HT-29 (cell line): Measurements from ENCODE around the gene UTF1. TPM values are rescaled to one million over a fixed set of nuclear protein-coding genes. Genes with fewer than 3 reads are reported as not detected.
"Not testable (repeated sequence)": the region's sequence is repeated elsewhere in the genome, so short reads cannot be mapped to it uniquely, and the experiment has no call there.

Source experiments
- DNase-seq: peaks from one replicate; pipeline ENCODE4 v3.0.0-alpha.2; 2015; ENCODE audit warnings: low spot score
- total RNA-seq: library from RNA; depleted of rRNA; stranded (reverse); fragments of >200 nt; shearing (Covaris generic); gene quantifications from 2 replicates; pipeline ENCODE4 v1.2.3, GENCODE V29; 2014

The UTF1 gene
- total RNA-seq, 1 experiment from 2014 or later = not detected

DNA sequence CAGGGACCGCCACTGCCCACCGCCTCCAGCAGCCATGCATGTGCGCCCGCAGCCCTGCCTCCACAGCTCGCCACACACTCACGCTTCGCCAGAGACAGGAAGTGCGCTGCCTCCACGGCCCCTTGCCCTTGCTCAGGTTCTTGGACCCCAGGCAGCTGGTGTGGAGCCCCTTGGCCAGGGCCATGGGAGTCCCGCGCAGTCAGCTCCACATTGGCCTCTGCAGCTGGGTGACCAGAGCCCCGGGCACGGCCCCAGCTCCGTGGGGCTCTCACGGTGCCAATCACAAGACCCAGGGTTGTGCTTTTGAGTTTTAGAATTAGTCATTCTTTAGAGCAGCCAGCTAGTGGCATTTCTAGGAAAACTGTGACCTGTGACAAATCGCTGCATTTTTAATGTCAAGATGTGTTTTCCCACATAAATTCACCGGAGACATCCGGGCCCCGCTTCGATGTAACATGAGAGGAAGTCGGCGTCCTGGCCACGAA lies 4.3 kb upstream of the UTF1 start:
- no peak for DNase-seq

DNA sequence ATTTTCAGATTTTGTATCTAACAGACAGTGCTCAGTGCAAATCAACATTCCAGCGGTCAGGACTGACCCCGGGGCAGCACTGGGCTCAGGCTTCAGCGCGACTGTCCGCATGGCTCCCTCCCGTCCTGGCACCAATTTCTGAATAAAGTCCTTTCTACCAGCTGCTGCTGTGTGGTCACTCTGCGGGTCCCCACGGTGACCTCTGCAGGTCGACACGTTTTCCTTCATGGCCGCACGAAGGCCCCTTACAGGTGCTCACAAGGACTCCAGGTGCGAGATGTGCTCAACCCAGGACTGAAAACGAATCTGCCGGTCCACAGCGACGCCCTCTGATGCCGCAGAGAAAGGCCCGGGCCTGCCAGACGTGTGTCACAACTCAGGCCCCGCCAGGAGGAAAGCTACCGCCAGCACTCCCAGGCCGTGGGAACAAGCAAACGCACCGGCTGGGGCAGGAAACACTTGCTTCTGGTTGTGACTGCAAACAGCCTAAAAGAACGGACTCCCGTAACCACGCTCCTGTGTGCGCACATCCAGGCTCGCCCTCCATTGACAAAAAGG lies 3.7 kb upstream of the UTF1 start:
- DNase-seq = peak; percentile 24

DNA sequence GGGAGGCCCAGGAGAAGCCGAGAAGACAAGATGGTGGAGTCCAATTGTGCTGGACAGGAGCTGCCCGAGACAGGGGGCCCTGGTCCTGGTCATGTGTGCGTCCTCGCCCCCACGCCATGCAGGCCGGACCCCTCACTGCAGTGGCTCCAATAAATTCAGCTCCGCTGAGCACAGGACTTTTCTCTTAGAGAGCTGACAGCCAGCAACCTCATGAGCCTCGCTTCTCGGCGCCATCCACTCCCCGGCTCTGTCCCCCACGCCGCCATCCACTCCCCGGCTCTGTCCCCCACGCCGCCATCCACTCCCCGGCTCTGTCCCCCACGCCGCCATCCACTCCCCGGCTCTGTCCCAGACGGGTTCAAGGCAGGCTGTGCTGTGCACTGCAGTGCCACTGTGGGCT lies 2.8 kb upstream of the UTF1 start:
- DNase-seq = no peak

DNA sequence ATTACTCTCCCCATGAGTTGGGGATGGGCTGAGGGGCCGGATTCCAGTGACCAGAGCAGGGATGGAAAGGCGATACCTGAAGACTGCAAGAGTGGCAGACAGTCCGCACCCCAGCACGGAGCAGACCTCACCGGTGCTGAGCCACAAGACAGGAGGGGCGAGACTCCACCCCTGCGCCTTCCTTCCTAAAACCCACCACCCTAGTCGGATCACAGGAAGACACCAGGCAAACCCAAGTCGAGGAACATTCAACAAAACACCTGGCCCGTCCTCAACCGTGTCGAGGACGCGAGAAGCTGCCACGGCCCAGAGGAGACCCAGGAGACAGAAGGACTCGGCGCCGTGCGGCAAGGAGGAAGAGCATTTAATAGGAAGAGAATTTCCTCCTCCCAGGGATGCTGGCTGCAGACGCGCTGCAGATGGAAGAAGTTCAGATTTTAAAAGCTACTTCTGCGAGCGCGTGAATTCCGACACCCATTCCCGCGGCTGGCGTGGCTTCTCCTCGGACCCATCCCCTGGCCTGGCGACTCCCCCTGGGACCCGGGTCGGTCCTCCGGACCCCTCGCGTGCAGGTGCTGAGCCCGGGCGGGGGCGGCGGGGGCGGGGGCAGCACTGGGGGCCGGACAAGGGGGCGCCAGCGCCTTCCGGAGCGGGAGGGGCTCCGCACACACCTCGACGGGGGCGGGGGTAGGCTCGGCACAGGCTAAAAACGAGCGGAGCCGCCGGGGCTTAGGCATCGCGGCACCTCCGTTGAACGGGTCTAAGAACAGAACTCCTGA lies 563 bp upstream of the UTF1 start:
- no peak for DNase-seq

DNA sequence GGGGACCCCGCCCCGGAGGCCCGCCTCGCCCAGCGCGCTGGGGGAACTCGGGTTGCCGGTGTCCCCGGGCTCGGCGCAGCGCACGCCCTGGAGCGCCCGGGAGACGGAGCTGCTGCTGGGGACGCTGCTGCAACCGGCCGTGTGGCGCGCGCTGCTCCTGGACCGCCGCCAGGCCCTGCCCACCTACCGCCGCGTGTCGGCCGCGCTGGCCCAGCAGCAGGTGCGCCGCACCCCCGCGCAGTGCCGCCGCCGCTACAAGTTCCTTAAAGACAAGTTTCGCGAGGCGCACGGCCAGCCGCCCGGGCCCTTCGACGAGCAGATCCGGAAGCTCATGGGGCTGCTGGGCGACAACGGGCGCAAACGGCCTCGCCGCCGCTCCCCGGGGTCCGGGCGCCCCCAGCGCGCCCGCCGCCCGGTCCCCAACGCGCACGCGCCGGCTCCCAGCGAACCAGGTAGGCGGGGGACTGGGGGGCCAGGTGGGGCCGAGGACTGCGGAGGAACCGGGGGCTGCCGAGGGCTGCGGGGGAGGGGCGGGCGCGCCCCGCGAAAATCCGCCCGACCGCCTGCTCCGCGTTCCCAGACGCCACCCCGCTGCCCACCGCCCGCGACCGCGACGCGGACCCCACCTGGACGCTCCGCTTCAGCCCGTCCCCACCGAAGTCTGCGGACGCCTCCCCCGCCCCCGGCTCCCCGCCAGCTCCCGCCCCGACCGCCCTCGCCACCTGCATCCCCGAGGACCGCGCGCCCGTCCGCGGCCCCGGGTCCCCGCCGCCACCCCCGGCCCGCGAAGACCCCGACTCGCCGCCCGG lies 574 bp downstream of the UTF1 start:
- DNase-seq = no peak

DNA sequence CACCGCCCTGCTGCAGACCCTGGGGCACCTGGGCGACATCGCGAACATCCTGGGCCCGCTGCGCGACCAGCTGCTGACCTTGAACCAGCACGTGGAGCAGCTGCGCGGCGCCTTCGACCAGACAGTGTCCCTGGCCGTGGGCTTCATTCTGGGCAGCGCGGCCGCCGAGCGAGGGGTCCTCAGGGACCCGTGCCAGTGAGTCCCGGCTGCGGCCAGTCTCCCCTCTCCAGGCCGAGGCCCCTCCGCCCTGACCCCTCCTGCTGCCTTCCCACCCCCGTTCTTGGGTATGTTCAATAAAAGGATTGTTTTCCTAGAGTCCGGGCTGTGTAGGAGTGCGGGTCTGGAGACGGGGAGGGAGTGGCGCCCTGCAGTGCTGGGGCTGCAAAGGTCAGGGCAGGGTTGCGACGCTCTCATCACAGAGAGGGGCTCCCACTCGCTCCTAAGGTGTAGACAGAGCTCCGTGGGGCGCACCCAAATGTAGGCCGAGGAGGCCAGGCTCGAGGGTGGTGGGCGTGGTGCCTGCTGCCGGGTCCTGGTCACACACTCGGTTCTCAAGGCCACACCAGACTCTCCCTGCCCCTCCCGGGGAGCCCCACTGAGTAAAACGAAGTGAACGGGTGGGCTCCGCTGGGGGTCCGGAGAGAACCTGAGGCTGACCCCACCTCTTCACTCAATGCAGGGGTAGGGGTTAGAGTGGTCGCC lies 1.4 kb downstream of the UTF1 start:
- DNase-seq = no peak

DNA sequence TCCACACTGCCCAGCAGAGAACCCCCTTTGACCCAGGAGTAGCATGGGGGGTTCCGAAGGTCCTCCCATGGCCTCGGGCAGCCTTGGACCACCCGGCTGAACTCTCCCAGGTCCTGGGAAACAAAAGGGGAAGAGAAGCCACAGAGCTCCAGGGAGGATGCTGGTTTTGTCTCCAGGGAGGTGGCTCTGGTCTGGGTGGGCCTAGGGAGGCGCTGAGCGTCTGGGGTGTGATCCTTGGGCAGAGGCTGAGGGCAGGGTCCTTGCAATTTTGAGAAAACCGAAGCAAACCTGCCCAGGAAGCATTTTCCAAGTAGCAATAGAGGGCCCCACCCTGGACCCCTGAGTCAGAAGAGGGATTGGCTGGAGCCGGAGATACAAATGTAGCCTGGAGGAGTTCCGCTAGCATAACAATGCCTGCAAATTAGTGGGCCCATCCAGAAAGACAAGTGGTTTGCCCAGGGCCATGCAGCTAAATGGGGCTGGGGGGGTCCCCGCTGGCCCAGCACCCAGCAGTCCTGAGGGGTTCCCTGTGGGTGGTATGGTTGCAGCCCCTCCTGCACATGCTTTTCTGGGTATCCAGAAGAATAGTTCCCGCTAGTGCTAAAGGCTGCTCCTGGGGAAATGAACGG lies 2.0 kb downstream of the UTF1 start:
- DNase-seq = no peak

DNA sequence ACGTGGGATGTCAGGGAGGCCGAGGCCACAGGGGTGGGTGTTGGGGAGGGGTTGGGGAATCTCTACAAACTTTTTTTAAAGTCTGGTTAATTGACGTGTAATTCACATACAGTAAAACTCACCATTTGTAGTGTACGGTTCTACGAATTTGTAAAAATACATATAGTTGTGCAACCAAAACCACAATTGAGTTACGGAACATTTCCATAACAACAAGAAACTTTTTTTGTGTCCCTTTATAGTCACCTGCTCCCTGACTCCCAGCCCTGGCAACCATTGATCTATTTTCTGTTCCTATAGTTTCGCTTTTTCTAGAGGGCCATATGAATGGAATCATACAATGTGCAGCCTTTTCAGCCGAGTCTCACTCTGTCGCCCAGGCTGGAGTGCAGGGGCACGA lies 4.8 kb downstream of the UTF1 start:
- DNase-seq = not testable (repeated sequence)

DNA sequence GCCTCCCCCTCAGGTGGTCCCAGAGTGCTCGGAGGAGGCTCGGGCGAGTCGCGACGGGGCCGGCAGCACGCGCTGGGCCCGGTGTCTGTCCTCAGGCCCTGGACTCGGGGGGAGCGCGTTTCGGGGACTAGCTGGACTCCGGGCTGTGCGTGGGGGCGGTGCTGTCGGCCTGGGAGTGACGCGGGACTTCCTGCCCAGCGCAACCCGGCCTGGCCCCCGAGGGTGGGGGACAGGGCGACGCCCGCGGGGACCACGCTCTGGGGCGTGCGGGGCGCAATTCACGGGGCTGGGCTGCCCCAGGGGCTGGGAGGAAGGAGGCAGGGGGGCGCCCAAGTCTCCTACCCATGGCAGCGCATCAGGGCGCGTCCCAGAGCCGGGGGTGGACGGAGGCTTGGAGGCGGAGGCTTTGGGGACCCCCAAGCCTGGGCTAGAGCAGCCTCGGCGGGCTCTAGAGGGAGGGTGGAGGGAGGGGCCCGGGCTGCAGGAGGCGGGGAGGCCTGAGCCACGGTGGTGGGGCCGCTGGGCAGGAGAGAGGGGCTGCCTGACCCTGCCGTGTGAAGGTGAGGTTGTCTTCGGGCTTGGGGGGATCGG lies 5.3 kb downstream of the UTF1 start:
- no peak for DNase-seq

DNA sequence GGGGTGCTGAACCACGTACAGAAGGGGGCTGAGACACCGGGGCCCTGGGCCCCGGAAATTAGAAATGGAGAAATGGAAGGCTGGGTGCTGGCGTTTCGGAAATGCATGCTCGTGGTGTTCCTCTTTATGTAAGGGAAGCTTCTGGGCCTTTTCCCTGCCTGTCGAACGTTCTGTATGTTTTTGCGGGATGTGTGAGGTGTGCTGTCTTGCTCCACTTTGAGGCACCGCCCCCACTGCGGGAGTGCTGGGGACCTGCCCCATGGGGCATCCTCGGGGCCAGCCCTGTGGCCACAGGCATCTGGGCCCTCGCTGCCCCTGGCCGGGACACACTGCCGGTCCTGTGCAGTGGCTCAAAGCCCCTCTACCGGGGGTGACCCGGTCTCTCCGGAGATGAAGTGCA lies 5.9 kb downstream of the UTF1 start:
- DNase-seq = no peak

DNA sequence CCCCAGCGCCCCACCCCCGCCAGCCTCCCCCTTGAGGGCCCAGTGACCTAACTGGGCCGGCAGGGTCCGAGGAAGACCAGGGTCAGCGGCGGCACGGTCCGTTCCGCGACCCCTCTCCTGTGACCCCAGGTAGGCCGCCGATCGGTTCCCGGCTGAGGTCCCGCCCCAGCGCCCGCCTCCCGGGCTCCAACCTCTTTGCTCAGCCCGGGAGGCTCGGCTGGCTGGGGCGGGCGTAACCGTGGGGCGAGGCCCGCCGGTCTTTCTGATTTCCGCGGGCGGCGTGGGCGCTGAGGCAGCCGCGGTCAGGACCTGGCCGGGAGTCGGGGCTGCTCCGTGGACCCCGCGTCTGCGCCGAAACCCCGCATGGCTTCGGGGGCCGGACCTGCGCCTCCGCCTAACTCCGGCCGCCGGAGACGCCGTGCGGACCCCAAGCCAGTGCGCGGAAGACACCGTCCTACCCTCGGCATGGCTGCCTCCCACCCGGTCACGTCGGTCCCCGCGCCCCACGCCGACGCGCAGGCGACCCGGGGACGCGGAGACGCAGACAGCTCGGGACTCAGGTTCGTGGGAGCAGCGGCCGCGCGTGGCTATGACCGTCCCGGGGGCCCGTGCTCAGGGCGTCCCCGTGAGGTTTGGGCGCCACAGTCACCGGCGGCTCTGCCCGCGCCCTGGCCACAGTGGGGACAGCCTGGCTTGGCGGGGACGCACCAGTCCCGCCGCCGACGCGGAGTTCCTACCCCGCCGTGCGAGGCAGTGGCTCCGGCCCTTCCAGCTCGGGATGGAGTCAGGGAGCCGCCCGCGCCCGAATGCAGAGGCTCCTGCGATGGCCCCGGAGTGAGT lies 6.6 kb downstream of the UTF1 start:
- DNase-seq = no peak

DNA sequence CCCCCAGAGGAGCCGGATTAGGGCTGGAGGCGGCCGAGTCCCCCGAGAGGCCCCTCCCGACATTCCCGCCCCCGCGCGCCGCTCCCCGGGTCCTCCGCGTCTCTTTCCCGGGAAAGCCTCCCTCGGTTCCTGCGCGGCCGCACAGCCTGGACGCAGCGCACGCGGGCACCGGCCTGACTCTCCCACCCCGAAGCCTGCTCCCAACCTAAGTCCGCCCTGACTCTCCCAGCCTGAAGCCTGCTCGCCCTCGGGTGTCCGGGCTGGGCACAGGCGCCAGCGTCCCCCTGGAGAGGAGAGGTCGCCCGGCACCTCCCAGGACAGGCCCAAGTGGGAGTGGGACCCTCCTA lies 7.2 kb downstream of the UTF1 start:
- DNase-seq = no peak

DNA sequence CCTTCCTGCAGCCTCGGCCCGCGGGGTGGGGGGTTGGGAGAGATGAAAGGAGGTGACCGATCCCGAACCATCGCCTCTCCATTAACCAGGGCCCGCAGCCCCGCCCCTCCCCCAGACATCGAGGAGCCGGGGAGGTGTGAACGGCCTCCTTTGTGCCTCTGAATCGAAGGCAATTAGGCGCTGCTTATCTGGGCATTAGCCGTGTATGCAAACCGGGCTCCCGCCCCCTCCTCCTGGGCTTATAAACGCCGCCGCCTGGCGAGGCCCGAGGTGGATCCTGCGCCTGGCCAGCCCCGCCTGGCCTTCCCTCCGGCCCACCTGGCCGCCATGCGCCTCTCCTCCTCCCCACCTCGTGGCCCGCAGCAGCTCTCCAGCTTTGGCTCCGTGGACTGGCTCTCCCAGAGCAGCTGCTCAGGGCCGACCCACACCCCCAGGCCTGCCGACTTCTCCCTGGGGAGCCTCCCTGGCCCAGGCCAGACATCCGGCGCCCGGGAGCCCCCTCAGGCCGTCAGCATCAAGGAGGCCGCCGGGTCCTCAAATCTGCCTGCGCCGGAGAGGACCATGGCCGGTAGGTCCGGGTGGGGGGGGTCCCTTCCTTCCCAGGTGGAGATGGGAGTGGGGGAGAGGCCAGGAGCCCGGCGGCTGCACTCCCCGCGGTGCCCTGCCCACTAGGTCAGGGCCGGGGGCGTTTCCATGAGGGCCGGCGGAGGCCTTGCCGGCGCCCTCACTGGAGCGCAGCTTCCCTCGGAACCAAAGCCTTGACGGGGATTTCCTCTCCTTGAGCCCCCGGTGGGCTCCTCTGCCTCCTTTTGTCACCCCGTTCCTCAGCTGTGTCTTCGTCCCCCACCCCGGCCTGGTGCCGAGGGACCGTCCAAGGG lies 7.8 kb downstream of the UTF1 start, which contains the start of gene VENTX:
Gene VENTX (plus strand): TSS at position 268 of the 878 bp plus-strand sequence. CDS start 60 bp downstream, at position 328.
- DNase-seq = no peak

DNA sequence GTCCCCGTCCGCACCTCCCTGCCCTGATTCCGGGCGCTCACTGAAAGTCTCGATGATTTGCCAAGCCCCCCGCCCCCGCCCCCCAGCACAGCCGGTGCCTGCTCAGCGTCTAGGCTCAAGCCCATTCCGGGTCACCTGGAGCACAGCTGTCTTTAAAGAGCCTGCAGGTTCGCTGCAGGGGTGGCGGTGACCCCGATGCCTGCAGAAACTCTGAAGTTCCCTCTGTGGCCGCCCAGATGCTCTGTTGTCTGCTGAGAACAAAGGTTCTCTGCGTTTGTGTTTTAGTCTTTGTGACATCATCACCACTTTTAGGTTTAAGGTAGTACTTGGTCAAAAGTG lies 8.4 kb downstream of the UTF1 start:
- no peak for DNase-seq

DNA sequence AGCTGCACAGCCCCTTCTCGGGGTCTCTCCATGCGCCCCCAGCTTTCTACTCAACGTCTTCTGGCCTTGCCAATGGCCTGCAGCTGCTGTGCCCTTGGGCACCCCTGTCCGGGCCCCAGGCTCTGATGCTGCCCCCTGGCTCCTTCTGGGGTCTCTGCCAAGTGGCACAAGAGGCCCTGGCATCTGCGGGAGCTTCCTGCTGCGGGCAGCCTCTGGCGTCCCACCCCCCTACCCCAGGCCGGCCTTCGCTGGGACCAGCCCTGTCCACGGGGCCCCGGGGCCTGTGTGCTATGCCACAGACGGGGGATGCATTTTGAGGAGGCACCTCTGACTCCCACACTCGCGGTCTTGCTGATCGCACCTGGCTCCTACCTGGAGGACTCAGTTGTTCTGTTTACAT lies 10.0 kb downstream of the UTF1 start:
- no peak for DNase-seq

DNA sequence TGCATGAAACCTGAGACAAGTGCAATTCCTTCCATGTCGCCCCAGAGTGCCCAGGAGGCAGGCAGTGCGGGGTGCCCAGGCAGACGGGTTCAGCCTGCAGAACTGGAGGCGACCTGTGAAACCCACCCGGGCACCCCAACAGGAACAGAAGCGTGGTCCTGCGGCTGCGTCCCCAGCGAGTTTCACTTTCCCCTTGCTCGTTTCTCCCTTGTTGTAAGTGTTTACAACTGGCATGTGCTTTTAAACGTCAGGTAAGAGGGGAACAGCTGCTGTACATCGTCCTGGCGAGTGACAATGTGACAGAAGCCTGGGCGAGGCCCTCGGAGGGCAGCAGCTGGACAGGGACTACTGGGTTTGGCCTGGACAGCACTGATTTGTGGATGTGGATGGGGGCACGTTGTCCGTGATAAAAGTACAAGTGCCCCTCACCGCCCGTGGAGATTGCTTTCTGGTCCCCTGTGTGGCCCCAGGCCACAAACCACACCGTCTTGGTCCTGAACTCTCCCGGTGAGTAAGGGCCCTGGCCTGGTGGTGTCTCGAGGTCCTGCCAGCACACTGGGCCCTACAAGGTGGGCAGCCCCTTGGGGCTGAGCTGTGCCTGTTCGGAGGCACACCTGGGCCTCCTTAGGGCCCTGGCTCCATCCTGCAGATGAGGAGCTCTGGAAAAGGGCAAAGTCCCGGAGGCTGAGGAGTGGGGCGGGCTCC lies 11.6 kb downstream of the UTF1 start:
- no peak for DNase-seq

DNA sequence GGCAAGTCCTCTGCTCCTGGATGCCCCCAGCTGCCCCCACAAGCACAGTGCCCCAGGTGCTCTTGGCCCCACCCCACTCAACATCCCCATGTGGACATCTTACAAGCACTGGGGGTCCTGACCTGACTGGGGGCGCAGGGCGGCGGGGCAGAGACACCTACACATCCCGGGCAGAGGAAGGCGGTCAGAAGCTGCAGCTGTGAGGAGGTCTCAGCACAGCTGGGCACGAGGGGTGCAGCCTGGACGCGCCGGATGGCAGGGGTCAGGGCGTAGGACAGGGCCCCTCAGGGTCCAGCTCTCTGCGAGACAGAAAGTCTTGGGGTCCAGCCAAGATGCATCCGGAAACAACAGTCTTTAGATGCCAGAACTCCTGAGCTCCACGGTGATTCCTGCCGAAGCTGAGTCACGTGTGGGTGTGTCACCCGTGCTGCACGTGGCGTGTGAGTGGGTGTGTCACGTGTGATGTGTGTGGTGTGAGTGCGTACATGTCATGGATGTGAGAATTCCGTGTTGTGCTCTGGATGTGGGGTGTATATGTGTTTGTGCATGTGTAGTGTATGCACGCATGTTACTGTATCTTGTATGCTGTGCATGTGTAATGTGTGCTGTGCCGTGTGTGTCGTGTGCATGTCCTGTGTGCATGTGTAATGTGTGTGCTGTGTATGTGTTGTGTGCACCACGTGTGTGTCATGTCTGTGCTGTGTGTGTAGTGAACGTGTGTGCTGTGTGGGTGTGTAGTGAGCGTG lies 12.8 kb downstream of the UTF1 start:
- DNase-seq = no peak

DNA sequence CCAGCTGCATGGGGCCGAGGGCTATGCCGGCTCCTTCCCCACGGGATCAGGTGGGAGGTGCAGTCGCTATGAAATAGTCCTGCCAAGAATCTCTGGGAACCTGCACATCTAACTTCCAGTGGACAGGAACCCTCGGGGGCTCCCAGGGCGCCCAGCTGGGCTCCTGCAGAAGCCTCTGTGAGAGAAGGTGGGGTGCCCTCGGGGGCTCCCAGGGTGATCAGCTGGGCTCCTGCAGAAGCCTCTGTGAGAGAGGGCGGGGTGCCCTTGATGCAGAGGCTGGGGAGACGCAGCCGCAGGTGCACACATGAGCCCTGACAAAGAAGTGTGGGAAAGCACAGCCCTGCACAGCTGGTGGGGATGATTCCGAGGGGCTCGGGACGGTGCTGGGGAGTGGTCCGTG lies 13.6 kb downstream of the UTF1 start:
- no peak for DNase-seq
